ENCODE results near the gene OR6K2. TPM values are rescaled to one million over a fixed set of nuclear protein-coding genes. Genes with fewer than 3 reads are reported as not detected.

OR6K2 gene
- polyA plus RNA-seq, 6 donors from 2014 or later, result not detected

- H3K36me3 Mint-ChIP-seq, result no peaks in the 10 kb centered on the region
- no peaks in the 10 kb centered on the region for H3K4me1 Mint-ChIP-seq
- DNase-seq (no peak), ATAC-seq (ENCODE audit: low read depth in 2 of 2) (no peak)
- no peak overlapping the region for H3K27ac Mint-ChIP-seq
- peaks cover 0 to 2% (median 0%) of the 10 kb centered on the region in 7 donors for H3K9me3 Mint-ChIP-seq
- H3K4me3 Mint-ChIP-seq, result no peak overlapping the region
- H3K27me3 Mint-ChIP-seq, result peaks cover 0 to 15% (median 15%) of the 10 kb centered on the region in 3 donors
These were observed 26.1 kb downstream of the OR6K2 start for GRCh38 chr1:158674302-158674701.

GRCh38 chr1:158666037-158666436 lies 34.4 kb downstream of the OR6K2 start:
- Mint-ChIP-seq H3K4me1 (no peaks in the 10 kb centered on the region), H3K9me3 (peaks cover 0 to 5% (median 2%) of the 10 kb centered on the region in 7 donors), H3K4me3 (no peak overlapping the region), H3K27me3 (peaks cover 0 to 3% (median 0%) of the 10 kb centered on the region in 3 donors), H3K36me3 (no peaks in the 10 kb centered on the region), H3K27ac (no peak overlapping the region)
- DNase-seq (no peak), ATAC-seq (ENCODE audit: low read depth in 2 of 2) (no peak)

- ATAC-seq (ENCODE audit: low read depth in 2 of 2) (peak; percentile 64 to 70), DNase-seq (no peak)
- H3K27ac Mint-ChIP-seq, result peak overlapping the region; percentile 3 to 68 (median 32)
- peaks cover 27 to 34% (median 33%) of the 10 kb centered on the region in 3 donors for H3K4me1 Mint-ChIP-seq
- peak overlapping the region in 7 of 8 donors; percentile 37 to 70 (median 58) for H3K4me3 Mint-ChIP-seq
- peaks cover 4 to 8% of the 10 kb centered on the region in 2 donors for H3K36me3 Mint-ChIP-seq
- H3K27me3 Mint-ChIP-seq, result no peaks in the 10 kb centered on the region
- H3K9me3 Mint-ChIP-seq, result peaks cover 0 to 9% (median 0%) of the 10 kb centered on the region in 7 donors
These were observed 45.9 kb downstream of the OR6K2 start for GRCh38 chr1:158654571-158654970.

DNA sequence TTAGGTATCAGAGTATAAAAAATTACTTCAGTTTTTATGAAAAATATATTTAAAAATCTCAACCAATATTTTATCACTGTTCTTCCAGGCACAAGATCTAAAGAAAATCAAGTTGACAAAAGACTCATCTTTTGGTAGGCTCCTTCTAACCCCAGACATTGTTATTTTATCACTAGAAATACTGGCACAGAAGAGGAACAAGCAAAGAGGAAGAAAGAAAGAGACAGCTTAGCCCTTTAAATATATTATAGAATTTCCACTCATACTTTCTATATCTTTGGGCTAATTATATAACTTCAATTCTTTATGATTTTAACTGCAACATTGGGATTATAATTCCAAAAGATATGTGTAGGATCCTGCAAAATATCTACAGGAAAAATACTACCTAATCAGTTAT lies 46.4 kb downstream of the OR6K2 start:
- Mint-ChIP-seq H3K4me3 (peak overlapping the region in 4 of 8 donors; percentile 2 to 61 (median 46)), H3K27me3 (no peaks in the 10 kb centered on the region), H3K36me3 (peaks cover 4 to 8% of the 10 kb centered on the region in 2 donors), H3K9me3 (peaks cover 0 to 9% (median 0%) of the 10 kb centered on the region in 7 donors), H3K4me1 (peaks cover 28 to 36% (median 35%) of the 10 kb centered on the region in 3 donors), H3K27ac (peak overlapping the region in 2 of 6 donors; percentile 7 to 27)
- DNase-seq, result no peak
- peak; percentile 60 to 62 for ATAC-seq (ENCODE audit: low read depth in 2 of 2)

GRCh38 chr1:158652721-158653334 lies 47.6 kb downstream of the OR6K2 start:
- DNase-seq, result no peak
- peak overlapping the region in 1 of 8 donors; percentile 44 for H3K4me3 Mint-ChIP-seq
- H3K27me3 Mint-ChIP-seq, result no peaks in the 10 kb centered on the region
- peak overlapping the region in 3 of 6 donors; percentile 8 to 46 (median 28) for H3K27ac Mint-ChIP-seq
- peaks cover 0 to 2% (median 0%) of the 10 kb centered on the region in 7 donors for H3K9me3 Mint-ChIP-seq
- ATAC-seq (ENCODE audit: low read depth in 2 of 2), result no peak
- H3K36me3 Mint-ChIP-seq, result peaks cover 2 to 4% of the 10 kb centered on the region in 2 donors
- H3K4me1 Mint-ChIP-seq, result peaks cover 39 to 40% (median 40%) of the 10 kb centered on the region in 3 donors

Other genes with a start within 250 kb of the OR6K2 start
- gene OR10K1, start 238.8 kb downstream of the OR6K2 start, polyA plus RNA-seq (ENCODE audit: low read depth in 6 of 6), result not detected
- gene OR10R2, start 228.4 kb downstream of the OR6K2 start, polyA plus RNA-seq (ENCODE audit: low read depth in 6 of 6), result not detected
- gene OR6Y1, start 146.2 kb downstream of the OR6K2 start, polyA plus RNA-seq (ENCODE audit: low read depth in 6 of 6), result not detected
- gene OR6P1, start 130.1 kb downstream of the OR6K2 start, polyA plus RNA-seq (ENCODE audit: low read depth in 6 of 6), result not detected
- not detected for gene OR10X1, start 120.8 kb downstream of the OR6K2 start, polyA plus RNA-seq (ENCODE audit: low read depth in 6 of 6)
- gene OR10Z1, start 95.4 kb downstream of the OR6K2 start, polyA plus RNA-seq (ENCODE audit: low read depth in 6 of 6), result not detected
- under 1 TPM in 2 of 6 donors, not detected in 4; 0.04 to 0.15 TPM for gene SPTA1, start 13.9 kb downstream of the OR6K2 start, polyA plus RNA-seq (ENCODE audit: low read depth in 6 of 6)
- gene OR6K3, start 20.1 kb upstream of the OR6K2 start, polyA plus RNA-seq (ENCODE audit: low read depth in 6 of 6), result not detected
- gene OR6K6, start 54.1 kb upstream of the OR6K2 start, polyA plus RNA-seq (ENCODE audit: low read depth in 6 of 6), result not detected
- not detected for gene OR6N1, start 71.5 kb upstream of the OR6K2 start, polyA plus RNA-seq (ENCODE audit: low read depth in 6 of 6)
- not detected for gene OR6N2, start 80.6 kb upstream of the OR6K2 start, polyA plus RNA-seq (ENCODE audit: low read depth in 6 of 6)
- 10 to 100 TPM in 2 of 6 donors, 1 to 10 TPM in 4; 6.0 to 26.3 (median 8.8) TPM for gene MNDA, start 130.7 kb upstream of the OR6K2 start, polyA plus RNA-seq (ENCODE audit: low read depth in 6 of 6)
- gene PYHIN1, start 230.9 kb upstream of the OR6K2 start, polyA plus RNA-seq (ENCODE audit: low read depth in 6 of 6), result 1 to 10 TPM in 5 of 6 donors, not detected in 1; 2.7 to 5.9 (median 3.0) TPM

All from naive B cell (primary cell).